SK-N-DZ (cell line): ENCODE data around the gene CPSF4L.
"Not testable (repeated sequence)": the region's sequence is repeated elsewhere in the genome, so short reads cannot be mapped to it uniquely, and the experiment has no call there.

Source experiments
- DNase-seq: peaks from one replicate; pipeline ENCODE4 v3.0.0-alpha.2; 2015; ENCODE audit warnings: low spot score

CPSF4L gene

DNA sequence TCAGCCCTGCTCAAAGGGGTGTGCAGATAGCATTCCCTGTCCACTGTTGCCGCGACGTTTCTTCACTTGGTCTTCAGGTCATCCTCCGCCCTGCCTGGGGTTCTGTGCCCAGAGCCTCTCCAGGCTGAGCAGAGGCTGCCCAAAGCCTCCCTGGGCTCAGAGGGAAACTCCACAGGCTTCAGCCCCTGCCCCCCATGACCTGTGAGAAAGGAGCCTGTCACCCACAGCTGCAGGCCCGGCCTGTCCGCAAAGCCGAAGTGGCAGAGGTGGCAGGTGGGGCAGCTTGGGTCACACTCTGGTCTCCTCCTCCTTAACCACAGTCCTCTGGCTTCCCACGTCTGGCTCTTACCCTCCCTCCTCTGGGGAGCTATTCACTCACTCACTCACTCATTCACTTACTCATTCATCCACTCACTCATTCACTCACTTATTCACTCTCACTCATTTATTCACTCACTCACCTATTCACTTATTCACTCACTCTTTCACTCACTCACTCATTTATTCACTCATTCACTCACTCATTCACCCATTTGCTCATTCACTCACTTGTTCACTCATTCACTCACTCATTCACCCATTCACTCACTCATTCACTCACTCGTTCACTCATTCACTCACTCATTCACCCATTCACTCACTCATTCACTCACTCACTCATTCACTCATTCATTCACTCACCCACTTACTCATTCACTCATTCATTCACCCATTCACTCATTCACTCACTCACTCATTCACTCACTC, 7.1 kb upstream of the CPSF4L start:
- no peak for DNase-seq

DNA sequence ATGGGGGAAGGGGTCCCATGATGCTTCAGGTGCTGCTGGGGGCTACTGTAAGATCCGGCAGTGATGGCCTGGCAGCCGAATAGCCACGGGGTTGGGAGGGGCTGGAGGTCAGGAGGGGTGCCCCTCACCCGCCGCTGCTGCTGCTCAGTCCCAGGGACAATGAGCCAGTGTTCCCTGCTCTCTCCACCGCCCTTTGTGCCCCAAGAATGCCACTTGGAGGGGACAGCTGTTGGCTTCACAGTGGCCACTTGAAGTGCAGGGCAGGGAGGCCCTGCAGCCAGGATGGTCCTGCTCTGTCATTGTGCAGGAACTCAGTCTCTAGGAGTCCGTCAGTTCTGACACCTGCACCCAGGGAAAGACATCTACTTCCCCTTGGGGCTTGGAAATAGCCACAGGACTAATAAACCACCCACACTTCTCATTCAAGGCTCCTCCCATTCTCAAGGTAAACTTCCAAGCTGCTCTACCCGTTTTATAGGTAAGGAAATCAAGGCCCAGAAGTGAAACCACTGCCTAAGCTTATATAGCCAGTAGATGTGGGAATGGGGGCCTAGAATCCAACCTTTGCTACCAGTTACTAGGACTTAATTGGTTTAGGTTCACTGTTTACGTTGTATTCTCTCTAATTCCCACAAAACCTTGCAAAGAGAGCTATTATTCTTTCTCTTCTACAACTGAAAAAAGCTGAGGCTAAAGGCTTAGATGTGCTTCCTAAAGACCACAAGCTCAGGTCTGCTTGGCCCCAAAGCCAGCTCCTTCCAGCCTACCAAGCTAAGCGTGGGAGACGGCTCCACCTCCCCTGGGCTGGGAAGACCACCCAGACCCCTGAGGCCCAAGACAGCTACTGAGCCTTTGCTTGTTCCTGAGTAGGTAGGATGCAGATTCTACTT, 6.2 kb upstream of the CPSF4L start:
- DNase-seq = no peak

DNA sequence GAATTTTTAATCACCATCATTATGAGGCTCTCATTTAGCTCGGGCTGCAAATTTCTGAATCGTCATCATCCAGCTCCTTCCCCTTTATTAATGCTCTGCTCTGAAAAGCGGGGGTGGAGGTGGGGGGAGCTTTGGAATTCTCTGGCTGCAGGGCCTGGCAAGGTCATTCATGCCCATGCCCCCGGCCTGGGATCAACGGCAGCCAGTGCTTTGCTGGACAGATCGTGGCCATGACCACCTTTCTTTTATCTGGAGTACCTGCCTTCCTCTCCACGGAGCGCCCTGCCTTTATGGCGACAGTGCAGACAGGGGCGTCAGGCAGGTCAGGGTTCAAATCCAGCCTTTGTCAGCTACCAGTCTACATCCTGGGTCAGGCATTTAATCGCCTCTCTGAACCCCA, 5.1 kb upstream of the CPSF4L start:
- DNase-seq = no peak

DNA sequence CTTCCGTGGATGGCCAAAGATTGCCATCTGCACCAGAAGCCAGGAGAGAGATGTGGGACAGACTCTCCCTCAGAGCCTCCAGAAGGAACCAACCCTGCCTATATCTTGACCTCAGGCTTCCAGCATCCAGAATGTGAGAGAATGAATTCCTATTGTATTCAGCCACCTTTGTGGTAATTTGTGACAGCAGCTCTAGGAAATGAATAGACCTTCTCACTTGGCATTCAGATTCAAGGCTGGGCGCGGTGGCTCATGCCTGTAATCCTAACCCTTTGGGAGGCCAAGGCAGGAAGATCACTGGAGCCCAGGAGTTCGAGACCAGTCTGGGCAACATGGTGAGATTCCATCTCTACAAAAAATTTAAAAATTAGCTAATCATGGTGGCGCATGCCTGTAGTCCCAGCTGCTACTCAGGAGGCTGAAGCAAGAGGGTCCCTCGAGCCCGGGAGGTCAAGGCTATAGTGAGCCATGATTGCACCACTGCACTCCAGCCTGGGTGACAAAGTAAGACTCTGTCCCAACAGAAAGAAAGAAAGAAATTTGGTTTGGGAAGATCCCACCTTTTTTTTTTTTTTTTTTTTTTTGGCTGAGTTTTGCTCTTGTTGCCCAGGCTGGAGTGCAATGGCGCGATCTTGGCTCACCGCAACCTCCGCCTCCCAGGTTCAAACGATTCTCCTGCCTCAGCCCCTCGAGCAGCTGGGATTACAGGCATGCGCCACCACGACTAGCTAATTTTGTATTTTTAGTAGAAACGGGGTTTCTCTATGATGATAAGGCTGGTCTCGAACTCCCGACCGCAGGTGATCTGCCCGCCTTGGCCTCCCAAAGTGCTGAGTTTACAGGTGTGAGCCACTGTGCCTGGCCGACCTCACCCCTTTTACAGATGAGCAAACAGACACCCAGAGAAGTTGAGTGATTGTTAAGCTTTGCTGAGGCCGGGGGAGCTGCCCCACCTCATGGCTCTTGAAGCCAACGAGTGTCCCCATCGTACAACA, 4.3 kb upstream of the CPSF4L start:
- DNase-seq = no peak

DNA sequence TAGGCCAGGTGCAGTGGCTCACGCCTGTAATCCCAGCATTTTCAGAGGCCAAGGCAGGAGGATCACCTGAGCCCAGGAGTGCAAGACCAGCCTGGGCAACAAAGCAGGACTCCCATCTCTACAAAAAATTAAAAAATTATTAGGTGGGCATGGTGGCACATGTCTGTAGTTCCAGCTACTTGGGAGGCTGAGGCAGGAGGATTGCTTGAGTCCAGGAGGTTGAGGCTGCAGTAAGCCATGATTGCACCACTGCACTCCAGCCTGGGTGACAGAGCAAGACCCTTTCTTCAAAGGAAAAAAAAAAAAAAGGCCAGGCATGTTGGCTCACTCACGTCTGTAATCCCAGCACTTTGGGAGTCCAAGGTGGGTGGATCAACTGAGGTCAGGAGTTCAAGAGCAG, 2.8 kb upstream of the CPSF4L start:
- DNase-seq = not testable (repeated sequence)

DNA sequence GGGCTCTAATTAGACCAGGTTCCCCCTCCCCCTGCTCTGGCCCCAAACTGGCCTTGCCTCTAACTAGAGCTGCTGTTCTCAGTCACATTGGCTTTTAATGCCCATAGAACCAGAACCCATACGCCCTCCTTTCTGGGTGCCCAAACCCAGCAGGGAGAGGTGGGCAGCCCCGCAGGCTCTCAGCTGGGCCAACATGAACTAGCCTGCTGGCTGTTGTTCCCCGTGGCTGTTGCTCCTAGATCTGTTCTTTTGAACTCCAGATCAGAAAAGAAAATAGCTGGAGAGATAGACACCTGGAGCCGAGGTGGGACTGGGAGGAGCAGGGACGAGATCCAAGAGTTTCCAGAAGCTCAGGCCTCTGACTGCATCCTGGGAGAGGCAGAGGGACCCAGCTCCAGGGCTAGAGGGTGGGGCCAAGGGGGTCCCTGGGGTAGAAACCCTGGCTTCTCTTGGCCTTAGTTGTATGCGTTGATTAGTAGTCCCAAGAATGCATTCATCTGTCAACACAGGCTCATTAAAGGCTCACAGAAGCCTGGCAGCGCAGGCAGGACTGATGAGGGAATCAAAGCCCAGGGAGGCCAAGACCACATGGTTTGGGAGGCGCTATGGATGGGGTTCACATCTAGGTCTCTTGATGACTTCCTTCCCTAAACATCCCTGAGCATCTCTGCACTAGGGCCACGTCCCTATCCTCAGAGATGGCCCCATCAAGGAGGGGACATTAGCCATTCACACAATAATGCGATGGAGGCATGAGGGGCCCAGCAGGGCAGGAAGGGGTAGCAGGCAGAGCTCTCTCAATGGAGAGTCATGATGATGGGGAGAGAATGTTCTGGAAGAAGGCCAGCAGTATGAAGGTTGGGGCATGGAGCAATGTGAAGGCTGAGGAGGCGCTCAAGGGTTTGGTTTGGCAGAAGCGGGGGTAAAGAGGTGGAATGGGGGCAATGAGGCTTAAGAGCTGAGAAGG, 1.3 kb upstream of the CPSF4L start:
- DNase-seq = no peak

DNA sequence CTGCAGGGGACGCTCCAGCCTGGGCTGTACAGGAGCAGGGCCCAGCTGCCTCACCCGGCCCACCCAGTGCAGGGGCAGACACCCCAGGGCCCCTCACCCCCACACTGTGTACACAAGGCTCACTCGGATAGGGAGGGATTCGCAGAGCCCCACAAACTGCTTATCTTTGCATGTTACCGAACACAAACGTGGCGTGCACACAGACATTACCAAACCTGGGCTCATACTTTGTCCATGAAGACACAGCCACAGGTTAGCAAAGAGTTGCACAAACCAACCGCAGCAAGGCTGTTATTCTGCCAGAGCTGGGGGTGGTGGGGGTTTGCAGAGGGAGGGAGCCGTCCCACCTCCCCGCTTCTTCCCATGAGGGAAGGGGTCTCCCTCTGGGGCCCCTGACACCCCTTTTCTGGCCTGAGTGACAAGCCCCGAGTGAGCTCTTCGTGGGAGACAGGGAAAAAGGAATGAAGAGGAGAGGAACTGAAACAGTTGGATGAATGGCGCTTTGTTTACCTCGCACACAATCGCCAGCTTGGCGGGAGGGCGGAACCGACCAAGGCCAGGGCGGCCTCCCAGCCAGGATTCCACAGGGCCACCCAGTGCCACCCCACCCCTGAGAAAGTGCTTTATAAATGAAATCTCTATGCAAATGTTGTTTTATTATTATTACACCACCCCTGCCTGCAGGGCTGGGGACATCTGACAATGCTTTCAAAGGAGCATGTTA, 434 bp upstream of the CPSF4L start:
- no peak for DNase-seq

DNA sequence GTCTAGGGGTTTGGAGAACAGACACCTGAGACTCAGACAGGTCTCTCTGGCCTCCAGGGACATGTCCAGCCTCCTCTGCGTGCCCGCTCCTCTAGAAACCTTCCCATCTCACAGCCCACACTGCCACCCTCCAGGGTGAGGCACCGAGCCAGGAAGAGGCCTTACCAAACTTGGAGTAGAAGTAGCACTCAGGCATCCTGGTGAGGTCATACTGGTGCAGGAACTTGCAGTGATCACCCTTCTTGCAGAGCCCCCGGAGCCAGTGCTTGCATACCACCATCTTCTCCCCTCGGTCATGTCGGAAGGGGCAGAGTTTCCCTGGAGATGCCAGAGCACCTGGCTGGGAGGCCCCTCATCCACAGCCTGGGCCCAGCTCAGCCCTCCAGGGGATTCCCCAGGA, 4.2 kb downstream of the CPSF4L start:
- no peak for DNase-seq

DNA sequence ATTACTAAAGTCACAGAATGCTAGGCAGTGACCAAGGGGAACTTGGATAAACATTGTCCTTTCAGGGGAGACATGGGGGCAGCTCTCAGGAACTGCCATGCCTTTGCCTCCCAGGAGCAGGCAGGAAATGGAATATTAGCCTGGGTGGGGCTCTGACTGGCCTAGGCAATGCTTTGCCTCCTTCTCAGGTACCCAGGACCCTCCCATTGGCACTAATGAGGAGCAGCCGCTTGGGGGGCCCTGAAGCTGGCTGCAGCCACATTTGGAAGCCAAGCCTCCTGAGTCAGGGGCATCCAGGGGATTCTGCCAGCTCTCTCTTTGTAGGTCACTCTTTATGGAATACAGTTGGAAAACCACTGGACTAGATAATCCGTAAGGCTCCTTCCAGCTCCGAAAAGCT, 5.5 kb downstream of the CPSF4L start:
- DNase-seq = no peak

DNA sequence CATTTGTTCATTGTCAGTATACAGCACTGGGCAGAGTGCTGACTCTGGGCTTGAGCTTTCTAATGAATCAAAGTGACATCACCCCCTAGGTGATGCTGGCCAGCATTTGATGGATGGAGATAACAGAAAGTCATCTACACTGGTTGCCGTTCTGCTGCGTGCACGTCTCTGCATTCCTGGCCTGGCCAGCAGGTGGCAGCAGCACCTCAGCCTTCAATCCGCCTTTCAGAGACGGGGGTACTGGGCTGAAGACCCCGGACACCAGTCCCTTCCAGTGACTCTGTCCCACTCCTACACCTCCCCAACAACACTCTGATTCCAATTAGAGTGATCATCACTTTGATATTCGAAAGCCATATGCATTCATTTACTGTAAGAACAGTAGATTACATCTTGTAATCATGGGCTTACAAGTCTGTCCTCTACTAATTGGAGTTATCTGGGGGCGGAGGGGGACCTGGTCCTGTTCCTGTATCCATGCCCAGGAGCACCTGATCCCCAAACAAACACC, 6.0 kb downstream of the CPSF4L start:
- DNase-seq = peak; percentile 93

DNA sequence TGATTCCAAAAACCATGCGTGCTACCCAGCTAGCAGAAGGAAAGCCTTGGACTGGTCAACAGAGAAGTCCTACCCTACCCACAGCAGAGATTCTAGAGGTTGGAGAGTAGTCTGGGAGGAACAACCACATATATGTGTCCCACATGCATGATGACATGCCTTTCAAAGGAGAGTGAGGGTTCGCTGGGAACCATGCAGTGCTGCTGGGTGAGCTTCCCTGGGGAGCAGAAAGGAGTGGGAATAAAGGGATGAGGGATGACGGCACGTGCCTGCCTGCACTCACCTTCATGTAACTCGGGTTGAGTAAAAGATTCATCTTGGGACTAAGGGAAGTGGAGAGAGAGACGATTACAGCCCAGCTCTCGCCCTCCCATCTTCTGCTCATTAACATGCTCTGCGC, 9.8 kb downstream of the CPSF4L start:
- no peak for DNase-seq

DNA sequence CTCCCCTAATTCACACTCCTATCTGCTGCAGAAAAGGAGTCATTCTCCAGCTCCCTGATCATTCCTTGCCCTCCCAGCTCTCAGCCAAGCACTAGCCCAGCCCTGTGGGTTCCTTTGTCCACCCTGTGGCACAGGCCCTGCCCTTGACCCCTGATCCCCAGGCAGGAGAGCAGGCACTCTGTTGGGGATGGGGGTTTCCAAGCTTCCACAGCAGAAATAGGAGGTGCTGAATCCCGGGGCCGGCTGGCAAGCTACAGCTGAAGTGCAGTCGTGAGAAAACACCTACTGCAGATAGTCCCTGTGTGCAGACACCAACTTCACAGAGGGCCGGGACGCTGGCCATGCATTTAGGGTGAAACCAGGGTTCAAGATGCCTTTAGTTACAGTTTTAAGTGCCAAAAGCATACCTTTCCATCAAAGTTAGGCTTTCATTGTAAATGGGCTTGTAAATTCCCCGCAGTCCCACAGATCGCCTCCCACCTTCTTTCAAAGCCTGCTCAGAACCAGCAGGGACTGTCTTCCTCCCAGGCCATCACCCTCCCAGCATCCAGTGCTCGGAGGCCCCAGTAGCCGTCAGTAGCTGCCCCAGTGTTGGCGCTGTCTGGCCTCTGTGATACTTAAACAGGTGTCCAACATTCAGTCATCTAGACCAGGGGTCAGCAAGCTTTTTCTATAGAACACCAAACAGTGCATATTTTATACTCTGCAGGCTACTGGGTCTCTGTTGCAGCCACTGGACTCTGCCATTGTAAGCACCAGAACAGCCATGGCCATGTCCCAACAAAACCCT, 10.6 kb downstream of the CPSF4L start:
- no peak for DNase-seq

DNA sequence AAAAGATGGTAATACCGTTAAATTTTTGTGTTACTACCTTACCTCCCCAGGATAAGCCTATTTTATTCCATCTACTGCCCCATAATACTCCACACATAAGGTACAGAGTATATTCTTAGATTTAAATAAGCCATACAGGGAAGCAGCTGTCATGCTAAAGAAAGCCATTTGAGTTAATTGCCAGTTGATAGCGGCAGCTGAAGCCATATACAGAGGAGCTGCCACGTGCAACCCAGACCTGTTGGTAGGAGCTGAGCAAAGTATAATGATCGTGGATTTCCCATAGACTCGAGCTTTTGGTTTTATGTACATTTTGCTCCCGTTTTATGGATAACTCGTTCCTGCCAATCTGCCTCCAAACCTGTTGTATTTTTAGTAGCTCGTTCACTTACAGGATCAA, 12.0 kb downstream of the CPSF4L start:
- no peak for DNase-seq

DNA sequence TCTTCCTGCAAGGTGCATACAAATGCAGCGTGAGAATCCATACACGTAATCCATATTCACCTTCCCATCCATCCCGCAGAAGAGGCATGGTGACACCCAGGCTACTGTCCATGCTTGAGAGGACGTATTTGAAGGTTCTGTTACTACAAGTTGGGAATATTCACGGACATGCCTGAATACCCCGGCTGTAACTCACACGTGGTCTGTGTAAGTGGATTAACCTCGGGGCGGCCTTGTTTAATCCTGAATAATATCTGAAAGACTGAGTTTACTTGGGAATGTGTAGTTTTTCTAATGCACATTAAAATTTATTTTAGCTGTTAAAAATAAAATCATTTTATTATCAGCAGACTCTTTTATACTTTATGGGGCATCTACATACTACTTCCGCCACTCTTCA, 13.1 kb downstream of the CPSF4L start:
- no peak for DNase-seq

DNA sequence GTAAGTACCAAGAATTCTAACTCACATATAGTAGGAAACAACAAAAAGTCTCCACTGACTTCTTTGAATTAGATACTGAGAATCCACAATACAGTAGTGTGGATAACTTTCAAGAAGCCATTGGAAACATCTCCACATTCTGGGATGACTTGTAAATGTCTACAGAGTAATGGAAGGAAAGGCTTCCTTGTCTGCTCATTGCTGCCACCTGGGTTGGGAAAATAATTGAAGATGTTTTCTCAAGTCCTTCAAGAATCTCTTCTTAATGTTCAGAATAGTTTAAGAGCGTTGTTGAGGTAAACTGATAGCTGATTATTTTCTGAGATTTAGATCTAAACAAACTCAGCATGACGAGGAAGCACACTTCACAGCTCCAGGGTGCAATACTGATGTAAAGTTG, 14.0 kb downstream of the CPSF4L start:
- no peak for DNase-seq

DNA sequence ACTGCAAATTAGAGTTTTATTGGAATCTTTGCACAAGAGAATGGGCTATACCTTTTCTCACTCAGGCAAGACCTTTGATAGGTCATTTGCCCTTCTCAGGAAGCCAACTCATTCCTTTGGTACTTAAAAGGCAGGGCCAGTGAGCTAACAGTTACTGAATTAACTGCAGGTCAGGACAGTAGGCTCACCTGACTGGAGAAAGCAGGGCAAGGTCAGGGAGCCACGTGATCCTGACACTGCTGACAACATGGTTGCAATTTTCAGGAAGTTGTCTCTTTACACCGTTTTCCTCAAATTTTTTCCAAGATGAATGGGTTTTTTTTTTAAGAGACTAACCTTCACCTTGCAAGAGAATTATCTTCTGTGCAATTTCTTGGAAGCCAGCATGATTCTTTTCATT, 21.1 kb downstream of the CPSF4L start:
- DNase-seq = no peak

DNA sequence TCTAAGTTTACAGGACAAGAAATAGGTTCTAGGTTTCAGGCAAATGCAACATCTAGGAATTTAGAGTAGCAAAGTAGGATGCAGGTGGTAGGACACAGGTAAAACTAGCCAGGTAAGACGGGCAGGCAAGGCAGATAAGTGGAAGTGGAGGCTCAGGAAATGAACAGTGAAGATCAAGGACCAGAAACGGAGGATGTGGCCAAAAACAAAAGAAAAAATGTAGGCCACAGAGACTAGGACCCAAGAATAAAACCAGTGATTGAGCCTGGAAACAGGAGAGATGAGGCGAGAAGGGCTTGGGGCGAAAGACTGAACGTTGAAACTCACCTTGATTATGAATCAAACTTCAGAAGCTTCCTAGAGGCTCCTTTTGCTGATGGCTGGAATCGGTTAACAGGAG, 24.0 kb downstream of the CPSF4L start:
- no peak for DNase-seq

DNA sequence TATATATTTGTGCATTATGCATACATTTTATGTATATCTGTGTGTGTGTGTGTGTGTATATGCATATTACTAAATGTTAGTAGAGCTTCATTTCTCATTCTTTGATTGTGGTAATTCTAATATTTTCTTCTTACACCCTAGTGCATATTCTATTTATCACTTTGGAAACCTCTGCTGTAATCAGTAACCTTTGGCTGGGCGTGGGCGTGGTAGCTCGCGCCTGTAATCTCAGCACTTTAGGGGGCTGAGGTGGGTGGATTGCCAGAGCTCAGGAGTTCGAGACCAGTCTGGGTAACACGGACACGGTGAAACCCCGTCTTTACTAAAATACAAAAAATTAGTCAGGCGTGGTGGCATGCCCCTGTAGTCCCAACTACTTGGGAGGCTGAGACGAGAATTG, 26.9 kb downstream of the CPSF4L start:
- DNase-seq = no peak
